Neural cell (in vitro differentiated cells): ENCODE measurements around the gene CDT1. TPM values are rescaled to one million over a fixed set of nuclear protein-coding genes. Genes with fewer than 3 reads are reported as not detected.

Experiments used
- polyA plus RNA-seq: library from polyadenylated mRNA; depleted of rRNA; stranded (reverse); fragments of >200 nt; gene quantifications from 2 replicates; pipeline ENCODE4 v1.2.3, GENCODE V29; 2014

Gene CDT1
- polyA plus RNA-seq, 1 donor from 2014 or later: 1.0 TPM

Other genes starting within 250 kb of the CDT1 start
- gene ZC3H18, start 233.4 kb upstream of the CDT1 start, polyA plus RNA-seq: 12.8 and 17.5 TPM in 2 replicates
- 1.0 TPM in 1 of 2 replicates, not detected in the other for gene IL17C, start 165.2 kb upstream of the CDT1 start, polyA plus RNA-seq
- gene CYBA, start 152.7 kb upstream of the CDT1 start, polyA plus RNA-seq: 5.7 and 6.3 TPM in 2 replicates
- gene MVD, start 140.7 kb upstream of the CDT1 start, polyA plus RNA-seq: 232 and 303 TPM in 2 replicates
- gene SNAI3, start 117.3 kb upstream of the CDT1 start, polyA plus RNA-seq: not detected in 2 replicates
- gene RNF166, start 97.4 kb upstream of the CDT1 start, polyA plus RNA-seq: 34.4 TPM in 2 replicates
- 26.3 and 26.8 TPM in 2 replicates for gene CTU2, start 97.3 kb upstream of the CDT1 start, polyA plus RNA-seq
- not detected in 2 replicates for gene PIEZO1, start 18.6 kb upstream of the CDT1 start, polyA plus RNA-seq
- gene APRT, start 8.1 kb downstream of the CDT1 start, polyA plus RNA-seq: 52.0 and 52.5 TPM in 2 replicates
- 18.9 and 19.4 TPM in 2 replicates for gene GALNS, start 53.2 kb downstream of the CDT1 start, polyA plus RNA-seq
- 56.8 and 70.2 TPM in 2 replicates for gene TRAPPC2L, start 53.3 kb downstream of the CDT1 start, polyA plus RNA-seq
- gene PABPN1L, start 62.9 kb downstream of the CDT1 start, polyA plus RNA-seq: 0.20 and 0.48 TPM in 2 replicates
- 0.74 and 2.1 TPM in 2 replicates for gene CBFA2T3, start 173.4 kb downstream of the CDT1 start, polyA plus RNA-seq